IMR-90 (cell line): ENCODE results near the gene SP9. TPM values are rescaled to one million over a fixed set of nuclear protein-coding genes. Genes with fewer than 3 reads are reported as not detected.

Source experiments
- ATAC-seq: fragments of 200-7000 bp; cut with Tn5 transposase; 2 replicates; pipeline ENCODE4 v1.9.1; 2020; ENCODE audit warnings: low read depth, mild to moderate bottlenecking, moderate library complexity
- BruUV-seq: library from RNA; stranded (reverse); fragments of 400-500 nt; replicated peaks from 2 replicates; lab custom pipeline; 2021; lab: Mats Ljungman, UMichigan
- CTCF ChIA-PET: fragments of 300-600 bp; formaldehyde crosslinking; extraction: SDS; loops from one replicate; lab custom pipeline; 2021; ENCODE audit warnings: antibody characterized with exemption; lab: Yijun Ruan, JAX
- POLR2A ChIA-PET: fragments of 300-600 bp; sonication (Branson Sonifier 250); formaldehyde crosslinking; loops from one replicate; lab custom pipeline; 2022; ENCODE audit warnings: antibody characterized with exemption; ENCODE audit not compliant: unreplicated experiment; lab: Charles Lee
- DNase-seq: peaks from one replicate; pipeline ENCODE4 v3.0.0; 2013
- H2AFZ ChIP-seq: replicated peaks from 2 replicates; pipeline ENCODE3; 2013; ENCODE audit warnings: low read length, mild to moderate bottlenecking; ENCODE audit not compliant: poor library complexity
- H2AK5ac ChIP-seq: 2 replicates; pipeline ENCODE4 v1.6.1; 2013; ENCODE audit warnings: low read depth, low read length, inconsistent platforms
- H2AK9ac ChIP-seq: replicated peaks from 2 replicates; pipeline ENCODE3; 2013; ENCODE audit warnings: mild to moderate bottlenecking, low read depth, low read length, moderate library complexity; ENCODE audit not compliant: poor library complexity
- H2BK120ac ChIP-seq: 2 replicates; pipeline ENCODE4 v1.6.1; 2013; ENCODE audit warnings: low read depth, low read length, inconsistent platforms
- H2BK15ac ChIP-seq: 3 replicates; pipeline ENCODE4 v1.6.1; 2013; ENCODE audit warnings: low read depth, low read length, inconsistent platforms
- H2BK20ac ChIP-seq: 2 replicates; pipeline ENCODE4 v1.6.1; 2013; ENCODE audit warnings: low read depth, mild to moderate bottlenecking, inconsistent platforms, low read length, moderate library complexity
- H2BK5ac ChIP-seq: 2 replicates; pipeline ENCODE4 v1.6.1; 2013; ENCODE audit warnings: mild to moderate bottlenecking, low read depth, low read length, inconsistent platforms; ENCODE audit not compliant: poor library complexity, severe bottlenecking
- H3K14ac ChIP-seq: replicated peaks from 2 replicates; pipeline ENCODE4 v1.6.1; 2013; ENCODE audit warnings: low read depth, low read length, inconsistent platforms
- H3K18ac ChIP-seq: 2 replicates; pipeline ENCODE4 v1.6.1; 2013; ENCODE audit warnings: low read depth, low read length, control low read depth
- H3K23ac ChIP-seq: 2 replicates; pipeline ENCODE4 v1.6.1; 2013; ENCODE audit warnings: low read depth, low read length, inconsistent platforms
- H3K27ac ChIP-seq: 2 replicates; pipeline ENCODE4 v1.5.1; 2013; ENCODE audit warnings: mild to moderate bottlenecking, control low read depth, low read length; ENCODE audit not compliant: insufficient read depth
- H3K27me3 ChIP-seq: 2 replicates; pipeline ENCODE4 v1.6.1; 2013; ENCODE audit warnings: low read length; ENCODE audit not compliant: control insufficient read depth, insufficient read depth
- H3K36me3 ChIP-seq: 2 replicates; pipeline ENCODE4 v1.6.1; 2013; ENCODE audit warnings: low read length, mixed read lengths; ENCODE audit not compliant: control insufficient read depth, insufficient read depth
- H3K4ac ChIP-seq: 2 replicates; pipeline ENCODE4 v1.6.1; 2013; ENCODE audit warnings: low read depth, low read length, inconsistent platforms
- H3K4me1 ChIP-seq: 2 replicates; pipeline ENCODE4 v1.6.1; 2013; ENCODE audit warnings: low read length, mixed read lengths; ENCODE audit not compliant: control insufficient read depth, insufficient read depth
- H3K4me2 ChIP-seq: 2 replicates; pipeline ENCODE4 v1.6.1; 2013; ENCODE audit warnings: low read depth, mild to moderate bottlenecking, control low read depth, low read length, moderate library complexity
- H3K4me3 ChIP-seq: 2 replicates; pipeline ENCODE4 v1.5.1; 2013; ENCODE audit warnings: low read depth, mild to moderate bottlenecking, control low read depth, low read length, moderate library complexity; ENCODE audit not compliant: insufficient read depth
- H3K56ac ChIP-seq: 2 replicates; pipeline ENCODE4 v1.6.1; 2013; ENCODE audit warnings: low read length, inconsistent platforms; ENCODE audit not compliant: insufficient read depth; ENCODE audit errors: extremely low read depth
- H3K79me1 ChIP-seq, 2 experiments: 2 replicates each; pipeline ENCODE4 v1.6.1; 2013; ENCODE audit warnings: low read length in 2 of 2, inconsistent platforms in 1 of 2, low read depth in 1 of 2
- H3K9ac ChIP-seq: 2 replicates; pipeline ENCODE4 v1.6.1; 2013; ENCODE audit warnings: low read depth, low read length, control low read depth
- H3K9me1 ChIP-seq: 2 replicates; pipeline ENCODE4 v1.6.1; 2013; ENCODE audit warnings: low read length, inconsistent platforms; ENCODE audit not compliant: insufficient read depth
- H3K9me3 ChIP-seq: 2 replicates; pipeline ENCODE4 v1.6.1; 2013; ENCODE audit warnings: low read length; ENCODE audit not compliant: control insufficient read depth, insufficient read depth
- H4K20me1 ChIP-seq: 2 replicates; pipeline ENCODE4 v1.6.1; 2013; ENCODE audit warnings: low read length, inconsistent platforms; ENCODE audit not compliant: insufficient read depth
- H4K5ac ChIP-seq: 2 replicates; pipeline ENCODE4 v1.6.1; 2013; ENCODE audit warnings: mild to moderate bottlenecking, low read depth, low read length, control low read depth
- H4K8ac ChIP-seq, 2 experiments: 2 replicates each; pipeline ENCODE4 v1.6.1; 2013; ENCODE audit warnings: low read depth in 2 of 2, low read length in 2 of 2, control low read depth in 1 of 2, inconsistent platforms in 1 of 2
- H4K91ac ChIP-seq: 2 replicates; pipeline ENCODE4 v1.6.1; 2013; ENCODE audit warnings: low read depth, low read length, inconsistent platforms; ENCODE audit not compliant: insufficient read depth
- BHLHE40 ChIP-seq: fragments of 150-350 bp; IDR thresholded peaks from 2 replicates; pipeline ENCODE4 v1.6.1; 2016; ENCODE audit warnings: mild to moderate bottlenecking, low read depth, low read length
- CEBPB ChIP-seq: IDR thresholded peaks from 2 replicates; pipeline ENCODE4 v1.6.1; 2012; ENCODE audit warnings: low read depth, low read length, improper control_type of control experiment
- CHD1 ChIP-seq: IDR thresholded peaks from 2 replicates; pipeline ENCODE4 v1.6.1; 2012; ENCODE audit warnings: low read depth, low read length, improper control_type of control experiment
- CTCF ChIP-seq: conservative IDR thresholded peaks from 2 replicates; pipeline ENCODE4 v1.5.1; 2012; ENCODE audit warnings: mild to moderate bottlenecking, low read depth, low read length, improper control_type of control experiment
- FOS ChIP-seq: fragments of 150-350 bp; IDR thresholded peaks from 2 replicates; pipeline ENCODE4 v1.6.1; 2016; ENCODE audit warnings: low read depth, low read length
- MAFK ChIP-seq: IDR thresholded peaks from 2 replicates; pipeline ENCODE4 v1.6.1; 2012; ENCODE audit warnings: low read depth, low read length, improper control_type of control experiment
- MAZ ChIP-seq: IDR thresholded peaks from 2 replicates; pipeline ENCODE4 v1.6.1; 2012; ENCODE audit warnings: low read depth, mild to moderate bottlenecking, low read length, improper control_type of control experiment, moderate library complexity, borderline replicate concordance
- MXI1 ChIP-seq: IDR thresholded peaks from 2 replicates; pipeline ENCODE4 v1.6.1; 2012; ENCODE audit warnings: low read depth, mild to moderate bottlenecking, low read length, moderate library complexity, borderline replicate concordance
- NFE2L2 ChIP-seq: fragments of 150-350 bp; IDR thresholded peaks from 2 replicates; pipeline ENCODE4 v1.6.1; 2016; ENCODE audit warnings: low read depth, mild to moderate bottlenecking, low read length
- POLR2A ChIP-seq: IDR thresholded peaks from 2 replicates; pipeline ENCODE4 v1.6.1; 2012; ENCODE audit warnings: mild to moderate bottlenecking, low read depth, low read length
- RAD21 ChIP-seq: IDR thresholded peaks from 2 replicates; pipeline ENCODE4 v1.6.1; 2012; ENCODE audit warnings: low read length, improper control_type of control experiment
- RCOR1 ChIP-seq: IDR thresholded peaks from 2 replicates; pipeline ENCODE4 v1.6.1; 2012; ENCODE audit warnings: mild to moderate bottlenecking, low read length, improper control_type of control experiment; ENCODE audit not compliant: insufficient replicate concordance
- RFX5 ChIP-seq: IDR thresholded peaks from 2 replicates; pipeline ENCODE4 v1.8.0; 2012; ENCODE audit warnings: low read depth, mild to moderate bottlenecking, low read length, moderate library complexity
- SMC3 ChIP-seq: fragments of 150-350 bp; IDR thresholded peaks from 2 replicates; pipeline ENCODE4 v1.6.1; 2016; ENCODE audit warnings: low read depth, mild to moderate bottlenecking, antibody characterized with exemption, low read length, moderate library complexity
- WGBS, 2 experiments: methylation state at CpG; one replicate each; pipeline versions ENCODE4 v1.1.5 to v1.1.7; 2013; ENCODE audit warnings: missing lambda C conversion rate in 2 of 2; ENCODE audit not compliant: insufficient read length in 1 of 2; ENCODE audit errors: extremely low coverage in 2 of 2; 5-methylcytosine and 5-hydroxymethylcytosine counted together
- dilution Hi-C: fragments of 300-500 bp; cut with HindIII; formaldehyde crosslinking; loops from one replicate; pipeline ENCODE4 v1.14.3; 2018; ENCODE audit warnings: low sequenced_read_pairs; ENCODE audit not compliant: unreplicated experiment
- in situ Hi-C: fragments of 300-500 bp; cut with MboI; formaldehyde crosslinking; loops from 3 replicates; pipeline ENCODE4 v1.14.3; 2019; ENCODE audit warnings: low sequenced_read_pairs, inconsistent platforms, mixed read lengths
- intact Hi-C: fragments of 100-400 bp; cut with micrococcal nuclease; formaldehyde crosslinking; loops from 2 replicates; pipeline ENCODE4 v1.10.0; 2022
- polyA plus RNA-seq, 3 experiments: library from polyadenylated mRNA; depleted of rRNA; stranded (reverse); fragments of >200 nt; gene quantifications; 2 replicates each; pipeline ENCODE4 v1.2.3, GENCODE V29; 2012; ENCODE audit warnings: low replicate concordance in 1 of 3
- total RNA-seq: library from RNA; depleted of rRNA; stranded (reverse); fragments of >200 nt; gene quantifications from 2 replicates; pipeline ENCODE4 v1.2.3, GENCODE V29; 2012
- TF ChIP-seq, protein P1 (sequence below): fragments of 150-350 bp; IDR thresholded peaks from 2 replicates; pipeline ENCODE4 v1.6.1; 2017; ENCODE audit warnings: mild to moderate bottlenecking, antibody characterized with exemption, low read length, low read depth
- TF ChIP-seq, protein P2 (sequence below): fragments of 150-350 bp; IDR thresholded peaks from 2 replicates; pipeline ENCODE4 v1.6.1; 2016; ENCODE audit warnings: low read depth, mild to moderate bottlenecking, low read length, moderate library complexity, borderline replicate concordance

Gene SP9
- total and polyA plus RNA-seq, 2 of the 4 experiments (the other 2 are of a cell fraction) = not detected

DNA sequence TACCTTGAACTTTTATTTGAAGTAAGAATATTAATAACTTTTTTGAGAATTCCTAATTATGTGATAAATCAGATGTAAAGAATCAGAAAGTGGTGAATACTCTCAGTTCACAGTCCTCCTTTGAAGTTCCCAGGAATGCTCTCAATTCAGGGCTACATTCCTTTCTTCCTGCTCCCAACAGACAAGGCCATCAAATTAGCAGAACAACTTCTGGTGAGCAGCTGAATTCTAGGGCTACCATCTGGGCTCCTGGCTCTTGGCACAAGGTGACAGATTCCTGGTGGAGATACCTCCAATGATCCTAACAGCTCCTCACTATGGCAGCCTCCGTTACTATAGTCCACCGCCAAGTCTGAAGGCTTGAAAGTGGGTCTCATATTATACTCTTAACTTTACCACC is 48.6 kb upstream of the SP9 start:
- Histone ChIP-seq H3K9me3 (no peaks in the 10 kb centered on the region), H3K14ac (no peak overlapping the region), H3K27ac (no peak overlapping the region), H4K91ac (no peak overlapping the region), H2AK9ac (no peak overlapping the region), H2AK5ac (no peak overlapping the region), H2BK15ac (no peak overlapping the region), H3K79me1 (no peaks in the 10 kb centered on the region), H2AFZ (no peak overlapping the region), H3K18ac (no peak overlapping the region), H2BK20ac (no peak overlapping the region), H2BK120ac (no peak overlapping the region), H3K56ac (no peak overlapping the region), H3K4me2 (no peak overlapping the region), H3K36me3 (no peaks in the 10 kb centered on the region), H4K5ac (no peak overlapping the region), H4K20me1 (no peaks in the 10 kb centered on the region), H3K4me1 (no peaks in the 10 kb centered on the region), H3K4ac (no peak overlapping the region), H4K8ac (no peak overlapping the region), H3K4me3 (no peak overlapping the region), H3K9ac (no peak overlapping the region), H2BK5ac (no peak overlapping the region), H3K23ac (no peak overlapping the region), H3K9me1 (no peaks in the 10 kb centered on the region), H3K27me3 (peaks cover 10% of the 10 kb centered on the region)
- dilution Hi-C loops (no loop called here), in situ Hi-C loops (no loop called here), intact Hi-C loops (no loop called here)
- no CpG with 5 or more reads among the region's 2 CpGs for WGBS, 2 experiments
- DNase-seq = no peak
- ChIA-PET POLR2A (no interaction called here), CTCF (no interaction called here)
- BruUV-seq = no TSS peak
- ATAC-seq = no peak
- TF ChIP-seq RFX5 (no peak), FOS (no peak), CHD1 (no peak), CTCF (no peak), POLR2A (no peak), RCOR1 (no peak), RAD21 (no peak), CEBPB (no peak), SMC3 (no peak), NFE2L2 (no peak), MAFK (no peak), MAZ (no peak), MXI1 (no peak), BHLHE40 (no peak)
- TF ChIP-seq, protein P1, sequence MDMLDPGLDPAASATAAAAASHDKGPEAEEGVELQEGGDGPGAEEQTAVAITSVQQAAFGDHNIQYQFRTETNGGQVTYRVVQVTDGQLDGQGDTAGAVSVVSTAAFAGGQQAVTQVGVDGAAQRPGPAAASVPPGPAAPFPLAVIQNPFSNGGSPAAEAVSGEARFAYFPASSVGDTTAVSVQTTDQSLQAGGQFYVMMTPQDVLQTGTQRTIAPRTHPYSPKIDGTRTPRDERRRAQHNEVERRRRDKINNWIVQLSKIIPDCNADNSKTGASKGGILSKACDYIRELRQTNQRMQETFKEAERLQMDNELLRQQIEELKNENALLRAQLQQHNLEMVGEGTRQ = no peak
- TF ChIP-seq, protein P2, sequence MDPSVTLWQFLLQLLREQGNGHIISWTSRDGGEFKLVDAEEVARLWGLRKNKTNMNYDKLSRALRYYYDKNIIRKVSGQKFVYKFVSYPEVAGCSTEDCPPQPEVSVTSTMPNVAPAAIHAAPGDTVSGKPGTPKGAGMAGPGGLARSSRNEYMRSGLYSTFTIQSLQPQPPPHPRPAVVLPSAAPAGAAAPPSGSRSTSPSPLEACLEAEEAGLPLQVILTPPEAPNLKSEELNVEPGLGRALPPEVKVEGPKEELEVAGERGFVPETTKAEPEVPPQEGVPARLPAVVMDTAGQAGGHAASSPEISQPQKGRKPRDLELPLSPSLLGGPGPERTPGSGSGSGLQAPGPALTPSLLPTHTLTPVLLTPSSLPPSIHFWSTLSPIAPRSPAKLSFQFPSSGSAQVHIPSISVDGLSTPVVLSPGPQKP = no peak
